Femur (tissue), 1 donor: ENCODE data around the gene SEMA6A.

Experiments
- DNase-seq: peaks from one replicate; pipeline ENCODE4 v3.0.0-alpha.2; 2017

The SEMA6A gene

GRCh38 chr5:116455061-116455460 lies 119.6 kb downstream of the SEMA6A start:
- no peak for DNase-seq

DNA sequence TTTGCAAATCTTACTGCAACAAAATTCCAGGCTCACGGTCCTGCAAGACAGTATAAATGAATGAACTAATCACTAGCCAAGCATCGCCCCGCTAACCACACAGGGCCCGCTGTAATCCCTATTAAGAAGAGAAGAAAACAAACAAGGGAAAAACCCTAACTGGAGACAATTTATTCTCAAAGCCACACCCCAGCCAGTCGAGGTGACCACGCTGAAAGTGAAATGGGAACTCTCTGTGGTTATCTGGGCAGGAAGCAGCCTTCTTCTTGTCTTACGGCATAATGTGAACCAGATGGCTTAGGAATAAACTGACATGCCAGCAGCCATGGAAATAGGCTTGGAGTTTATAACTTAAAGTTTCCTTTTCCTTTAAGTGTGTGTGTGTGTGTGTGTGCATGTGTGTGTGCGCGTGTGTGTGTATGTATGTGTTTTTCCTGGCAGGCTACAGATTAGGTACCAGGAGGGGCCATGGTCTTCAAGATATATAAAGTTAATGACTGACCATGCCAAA lies 120.2 kb downstream of the SEMA6A start:
- peak; percentile 84 for DNase-seq

GRCh38 chr5:116453988-116454411 lies 120.6 kb downstream of the SEMA6A start:
- DNase-seq = no peak

DNA sequence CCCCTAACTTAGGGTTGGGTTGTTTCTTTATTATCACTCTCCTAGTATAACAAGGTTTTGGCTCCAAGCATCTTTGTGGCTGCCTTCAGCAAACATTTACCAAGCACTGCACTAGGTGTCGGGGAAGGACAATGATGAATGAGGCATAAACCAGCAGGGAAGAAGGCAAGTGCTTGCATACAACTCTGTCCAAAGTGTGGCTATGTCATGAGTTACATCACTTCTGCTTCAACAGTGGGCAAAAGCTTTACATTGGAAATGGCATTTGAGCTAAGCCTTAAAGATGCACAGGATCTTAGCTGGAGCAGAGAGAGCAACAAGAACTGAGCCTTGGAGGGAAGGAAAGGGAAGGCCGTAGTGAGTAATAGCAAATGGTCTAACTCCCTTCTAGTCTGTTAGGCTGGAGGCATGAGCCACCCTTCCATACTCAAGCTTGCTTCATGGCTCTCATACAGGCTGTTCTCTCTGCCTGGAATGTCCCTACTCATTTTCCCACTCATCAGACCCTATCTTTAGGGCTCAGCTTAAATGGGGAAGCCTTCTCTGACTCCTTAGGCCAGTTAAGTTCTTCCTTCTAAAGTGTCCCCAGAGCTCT lies 121.8 kb downstream of the SEMA6A start:
- DNase-seq = no peak

GRCh38 chr5:116451905-116452450 lies 122.6 kb downstream of the SEMA6A start:
- DNase-seq = no peak

DNA sequence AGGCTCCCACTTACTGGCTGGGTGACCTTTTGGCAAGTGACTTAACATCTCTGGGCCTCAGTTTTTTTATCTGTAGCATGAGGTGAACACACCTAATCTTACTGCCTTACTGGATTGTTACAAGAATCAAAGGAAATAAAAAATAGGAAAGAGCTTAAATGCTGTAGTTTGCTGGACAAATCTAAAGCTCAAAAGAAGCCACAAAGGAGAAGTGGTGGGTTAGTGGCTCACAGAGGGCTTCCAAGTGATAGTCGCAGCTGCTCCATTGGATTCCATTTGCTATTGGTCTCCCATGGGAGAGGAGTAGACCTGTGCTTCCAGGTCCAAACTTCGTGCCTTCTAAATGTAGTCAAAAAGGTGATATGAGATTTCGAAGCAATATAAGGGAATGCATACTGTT lies 123.6 kb downstream of the SEMA6A start:
- DNase-seq = no peak

DNA sequence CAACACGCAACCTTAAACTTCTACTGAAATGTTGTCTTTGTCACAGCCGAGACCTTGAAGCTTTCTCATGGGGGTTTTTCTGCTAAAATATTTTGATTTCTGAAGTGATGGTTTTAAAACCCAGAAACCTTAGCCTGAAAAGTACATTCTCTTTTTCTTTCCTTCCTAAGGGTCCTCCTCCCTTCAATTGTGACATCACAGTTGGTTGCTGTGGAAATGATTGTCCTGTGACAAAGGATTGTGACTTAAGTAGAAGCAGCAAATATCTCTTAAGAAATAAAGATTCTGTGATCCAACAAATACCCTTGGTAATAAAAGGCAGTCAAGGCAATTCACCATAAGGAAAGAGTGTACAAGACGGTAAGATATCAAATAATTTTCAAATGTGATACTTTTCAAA lies 125.2 kb downstream of the SEMA6A start:
- DNase-seq = no peak

DNA sequence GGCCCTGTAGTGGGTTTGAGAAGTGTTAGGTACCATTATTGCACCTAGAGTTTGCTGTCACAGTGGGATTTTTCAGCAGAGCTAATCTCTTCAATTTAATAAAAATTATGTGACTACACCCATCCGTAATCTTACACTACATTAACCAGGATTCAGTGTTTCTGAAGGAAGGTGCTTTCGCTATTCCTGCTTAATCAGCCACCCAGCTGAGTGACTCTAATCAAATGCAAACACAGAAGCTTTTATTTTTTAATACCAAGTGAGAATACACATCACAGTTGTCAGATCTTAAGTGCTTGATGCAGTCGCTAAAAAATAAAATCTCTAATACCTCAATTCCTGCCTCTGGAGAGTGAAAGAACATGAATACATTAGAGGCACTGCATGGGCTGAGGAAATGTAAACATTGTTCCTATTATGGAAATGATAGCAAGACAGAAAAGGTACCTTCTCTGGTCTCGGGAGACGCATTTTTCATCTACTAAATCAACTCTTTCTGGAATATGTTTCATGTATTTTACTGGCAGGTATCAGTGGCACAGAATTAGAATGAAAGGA lies 125.7 kb downstream of the SEMA6A start:
- DNase-seq = no peak

GRCh38 chr5:116448450-116448849 lies 126.2 kb downstream of the SEMA6A start:
- no peak for DNase-seq

GRCh38 chr5:116446356-116447005 lies 128.1 kb downstream of the SEMA6A start:
- DNase-seq = no peak

DNA sequence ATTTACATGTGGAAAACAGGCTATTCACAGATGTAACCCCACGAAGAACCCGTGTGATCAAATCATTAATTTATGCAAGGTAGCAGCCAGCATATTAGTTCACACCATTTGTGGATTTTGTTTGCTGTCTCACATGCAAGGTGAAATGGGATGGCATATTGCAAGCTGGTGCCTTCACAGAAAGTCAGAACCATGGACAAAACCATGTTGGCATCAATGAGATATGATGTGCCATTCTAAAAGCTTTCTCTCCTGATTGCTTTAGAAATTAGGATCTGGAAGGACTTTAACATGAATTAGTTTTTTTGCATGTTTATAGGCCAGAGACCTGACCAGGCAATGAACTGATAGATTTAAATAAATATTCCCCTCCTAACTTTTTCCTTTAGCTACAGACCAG lies 129.3 kb downstream of the SEMA6A start:
- no peak for DNase-seq

DNA sequence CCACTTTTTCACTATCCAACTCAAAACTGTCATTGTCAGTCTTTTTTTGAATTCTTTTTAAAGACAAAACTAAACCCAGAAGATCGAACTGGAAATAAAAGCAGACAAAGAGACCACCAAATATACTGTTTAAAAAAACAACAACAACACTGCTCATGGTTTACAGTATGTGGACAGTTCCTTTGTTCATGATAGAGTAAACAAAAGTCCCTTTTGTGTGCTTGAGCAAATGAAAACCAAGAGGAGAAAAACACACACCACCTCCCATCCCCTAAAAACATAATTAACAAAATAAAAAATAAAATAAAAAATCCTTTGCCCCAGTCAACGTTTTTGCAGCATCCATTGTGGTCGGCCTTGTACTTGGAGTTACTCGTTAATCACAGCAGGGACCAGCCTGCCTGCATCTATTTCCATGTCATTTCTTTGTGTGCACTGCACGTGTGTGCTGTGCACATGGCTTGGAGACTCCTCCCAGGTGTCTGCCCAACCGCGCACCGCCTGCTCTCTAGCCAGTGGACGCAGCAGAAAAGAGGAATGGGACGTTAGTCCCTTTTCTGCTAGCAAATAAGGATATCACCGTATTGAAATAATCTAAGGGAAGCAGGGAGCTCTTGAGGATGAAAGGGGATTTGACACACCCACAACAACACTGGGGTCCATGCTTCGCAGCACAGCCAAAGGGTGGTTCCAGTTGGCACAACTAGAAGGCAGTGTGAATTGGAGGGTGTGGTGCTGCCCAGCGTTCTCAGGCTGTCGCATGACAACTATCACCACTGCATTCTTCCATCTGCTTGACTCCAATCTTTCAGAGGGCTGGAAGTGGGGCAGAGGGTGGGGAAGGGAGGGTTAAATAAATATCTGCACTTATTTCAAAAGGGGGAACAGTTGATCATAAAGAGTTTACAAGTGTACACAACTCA lies 130.0 kb downstream of the SEMA6A start:
- DNase-seq = no peak

DNA sequence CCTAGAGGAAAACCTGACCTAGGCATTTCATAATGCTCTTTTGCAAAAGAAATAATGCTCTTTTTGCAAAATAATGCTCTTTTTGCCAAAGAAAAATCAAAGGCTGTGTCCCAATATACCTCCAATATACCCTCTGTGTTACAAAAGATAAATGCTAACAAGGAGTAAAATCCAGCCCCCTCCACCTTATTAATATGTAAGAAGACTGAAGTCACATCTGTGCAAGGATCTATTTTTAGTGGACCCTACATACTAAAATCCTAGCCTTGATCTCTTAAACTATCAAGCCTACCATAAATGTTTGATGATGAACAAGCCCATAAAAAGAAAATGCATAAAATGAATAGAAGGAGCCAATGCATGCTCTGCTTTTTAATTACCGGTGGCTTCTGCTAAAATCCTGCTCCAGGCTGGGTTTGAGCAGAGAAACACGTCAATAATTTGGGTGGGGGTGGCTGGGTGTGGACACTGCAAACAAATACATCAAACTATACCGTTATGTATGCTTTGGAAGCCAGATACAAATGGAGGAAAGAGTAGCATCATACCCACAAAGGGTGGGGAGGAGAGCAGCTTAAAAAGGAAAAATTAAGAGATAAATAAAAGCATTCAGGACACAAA lies 131.6 kb downstream of the SEMA6A start:
- no peak for DNase-seq

GRCh38 chr5:116442095-116442534 lies 132.5 kb downstream of the SEMA6A start:
- peak; percentile 62 for DNase-seq

GRCh38 chr5:116441223-116441622 lies 133.4 kb downstream of the SEMA6A start:
- DNase-seq = no peak

- DNase-seq = peak; percentile 55
Observed at GRCh38 chr5:116440457-116441001, 134.1 kb downstream of the SEMA6A start.

DNA sequence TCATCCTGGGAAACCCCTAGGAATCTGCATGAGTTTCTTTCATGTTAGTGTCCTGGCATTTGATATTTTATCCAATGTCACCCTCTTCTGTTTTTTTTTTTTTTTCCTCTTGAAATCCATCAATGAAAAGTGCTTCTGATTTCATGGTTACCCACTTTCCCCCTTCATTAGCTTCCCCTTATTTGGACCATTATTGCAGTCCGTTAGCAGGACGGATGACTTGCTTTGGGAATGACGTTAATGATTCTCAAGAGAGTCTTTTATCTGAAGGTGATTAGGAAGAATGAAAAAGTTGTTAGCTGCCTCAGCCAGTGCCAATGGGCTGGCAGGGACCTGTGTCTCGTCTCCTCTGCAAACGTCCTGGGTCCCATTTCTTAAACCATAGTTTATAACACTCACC lies 134.7 kb downstream of the SEMA6A start:
- no peak for DNase-seq

DNA sequence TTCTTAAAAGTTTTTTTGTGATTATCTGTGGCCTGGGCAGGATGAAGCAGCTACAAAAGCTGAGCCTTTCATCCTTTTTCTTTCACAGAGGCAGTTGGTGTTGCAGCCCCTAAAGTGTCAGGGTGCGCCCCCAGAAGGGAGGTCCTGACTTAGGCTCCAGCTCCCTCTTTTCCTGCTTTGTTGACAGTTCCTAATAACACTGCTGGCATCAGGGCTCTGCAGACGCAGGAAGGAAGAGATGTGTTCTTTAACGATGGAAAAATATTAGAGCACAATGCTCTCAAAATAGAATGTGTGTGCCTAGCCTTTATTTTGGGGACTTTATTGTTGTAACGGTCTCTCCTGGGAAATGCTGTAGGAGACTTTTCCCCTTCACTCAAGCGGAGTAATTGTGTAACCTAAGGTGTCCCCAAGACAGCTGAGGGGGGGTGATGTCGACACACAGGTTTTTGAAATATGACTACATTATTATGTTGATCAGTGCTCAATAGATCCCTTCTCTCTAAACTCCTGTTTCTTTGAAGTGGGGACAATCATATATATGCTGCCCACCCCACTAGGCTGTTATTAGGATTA lies 135.6 kb downstream of the SEMA6A start:
- DNase-seq = no peak

DNA sequence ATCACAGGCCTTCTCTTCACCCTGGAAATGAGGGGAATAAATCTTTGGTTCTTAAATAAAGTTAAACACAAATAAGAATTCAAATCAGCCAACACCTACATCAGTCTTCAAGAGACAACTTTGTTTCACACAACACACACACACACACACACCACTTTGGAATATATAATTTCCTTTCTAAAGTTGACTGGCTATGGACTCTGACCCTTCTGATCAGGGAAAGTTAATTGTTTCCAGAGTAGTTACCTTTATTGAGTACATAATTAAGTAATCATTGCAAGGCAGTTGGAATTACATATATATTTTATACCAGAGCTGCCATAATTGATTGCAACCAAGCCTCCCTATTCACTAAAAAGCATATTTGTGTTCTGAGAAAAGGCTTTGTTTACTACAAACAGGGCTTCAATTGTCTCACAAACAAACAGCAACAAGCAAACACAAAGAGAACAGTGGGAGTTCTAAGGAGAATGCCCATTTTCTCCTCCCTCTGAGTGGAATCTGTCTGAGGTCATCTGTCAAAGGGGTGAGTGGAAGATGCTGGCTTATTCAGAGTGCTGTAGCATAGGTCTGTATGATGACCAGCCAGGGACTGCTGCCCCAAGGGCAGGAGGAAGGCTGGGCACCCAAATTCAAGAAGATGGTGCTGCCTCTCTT lies 136.6 kb downstream of the SEMA6A start:
- no peak for DNase-seq

GRCh38 chr5:116437351-116437705 lies 137.3 kb downstream of the SEMA6A start:
- DNase-seq = no peak

DNA sequence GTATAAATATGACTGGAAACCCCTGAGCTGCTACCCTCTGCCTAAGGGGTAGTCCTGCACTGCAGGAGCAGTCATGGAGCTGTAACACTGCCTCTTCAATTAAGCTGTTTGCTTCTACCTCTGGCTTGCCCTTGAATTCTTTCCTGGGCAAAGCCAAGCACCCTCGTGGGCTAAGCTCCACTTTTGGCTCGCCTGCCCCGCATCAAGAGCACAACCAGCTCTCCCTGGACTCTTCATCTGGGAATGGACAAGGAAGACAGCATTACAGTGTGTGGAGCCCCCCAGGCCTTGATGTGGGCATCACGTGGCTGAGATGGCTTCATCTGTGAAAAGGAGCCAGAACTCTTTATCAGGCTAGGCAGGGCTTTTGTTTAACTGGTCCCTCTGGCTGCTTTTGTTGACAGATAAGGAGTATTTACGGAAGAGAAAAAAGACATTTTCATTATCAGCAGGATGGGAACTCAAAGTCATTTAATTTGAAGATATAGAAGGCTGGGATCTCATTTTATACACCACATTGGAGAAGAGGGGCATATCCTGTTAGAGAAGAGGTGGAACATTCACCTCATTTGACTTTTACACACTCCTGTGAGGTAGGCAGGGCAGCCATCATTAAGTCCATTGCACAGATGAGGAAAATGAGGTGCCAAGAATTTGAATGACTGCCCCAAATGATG lies 137.8 kb downstream of the SEMA6A start:
- DNase-seq = no peak
